Hepatocyte (in vitro differentiated cells): ENCODE data around the gene CD81. TPM values are rescaled to one million over a fixed set of nuclear protein-coding genes. Genes with fewer than 3 reads are reported as not detected.
A peak's percentile ranks its signal among the peaks of the same experiment; 100 is the strongest.

ENCODE experiments used
- DNase-seq: peaks from one replicate; pipeline ENCODE4 v3.0.0-alpha.2; 2016; ENCODE audit warnings: low spot score
- H2AFZ ChIP-seq: fragments of 200-600 bp; sonication (generic); 2 replicates; pipeline ENCODE4 v1.6.0; 2016; ENCODE audit warnings: antibody characterized with exemption, mild to moderate bottlenecking
- H3K27ac ChIP-seq: fragments of 200-600 bp; sonication (generic); 2 replicates; pipeline ENCODE4 v1.5.1; 2016; ENCODE audit warnings: mild to moderate bottlenecking
- H3K27me3 ChIP-seq: fragments of 200-600 bp; sonication (generic); 2 replicates; pipeline ENCODE4 v1.6.1; 2016
- H3K36me3 ChIP-seq: fragments of 200-600 bp; sonication (generic); replicated peaks from 2 replicates; pipeline ENCODE4 v1.5.1; 2016; ENCODE audit warnings: low read depth; ENCODE audit not compliant: insufficient read depth
- H3K4me1 ChIP-seq: fragments of 200-600 bp; sonication (generic); 2 replicates; pipeline ENCODE4 v1.5.1; 2016; ENCODE audit warnings: mild to moderate bottlenecking, moderate library complexity; ENCODE audit not compliant: insufficient read depth
- H3K4me2 ChIP-seq: fragments of 200-600 bp; sonication (generic); 2 replicates; pipeline ENCODE4 v1.6.0; 2016
- H3K4me3 ChIP-seq: fragments of 200-600 bp; sonication (generic); 2 replicates; pipeline ENCODE4 v1.5.1; 2016; ENCODE audit warnings: mild to moderate bottlenecking
- H3K79me2 ChIP-seq: fragments of 200-600 bp; sonication (generic); 2 replicates; pipeline ENCODE4 v1.6.0; 2017; ENCODE audit warnings: mild to moderate bottlenecking
- H3K9me2 ChIP-seq: fragments of 200-600 bp; sonication (generic); replicated peaks from 2 replicates; pipeline ENCODE4 v1.6.0; 2017; ENCODE audit warnings: mild to moderate bottlenecking; ENCODE audit not compliant: insufficient read depth
- H3K9me3 ChIP-seq: fragments of 200-600 bp; sonication (generic); 2 replicates; pipeline ENCODE4 v1.5.1; 2016; ENCODE audit warnings: low read depth, mild to moderate bottlenecking
- H4K20me1 ChIP-seq: fragments of 200-600 bp; sonication (generic); 2 replicates; pipeline ENCODE4 v1.6.0; 2016; ENCODE audit warnings: mild to moderate bottlenecking; ENCODE audit not compliant: insufficient read depth, poor library complexity, severe bottlenecking
- CTCF ChIP-seq: fragments of 200-600 bp; sonication (generic); IDR thresholded peaks from 2 replicates; pipeline ENCODE4 v1.5.1; 2016; ENCODE audit warnings: antibody characterized with exemption, mild to moderate bottlenecking; ENCODE audit not compliant: poor library complexity
- EZH2 ChIP-seq: fragments of 200-600 bp; sonication (generic); IDR thresholded peaks from 2 replicates; pipeline ENCODE4 v1.6.1; 2016; ENCODE audit warnings: antibody characterized with exemption, mild to moderate bottlenecking, borderline replicate concordance
- EZH2phosphoT487 ChIP-seq: fragments of 200-600 bp; sonication (generic); IDR thresholded peaks from one replicate; pipeline ENCODE4 v1.6.1; 2018; ENCODE audit warnings: antibody characterized with exemption, mild to moderate bottlenecking, low read depth, moderate library complexity; ENCODE audit not compliant: unreplicated experiment, severe bottlenecking
- WGBS: methylation state at CpG from one replicate; pipeline ENCODE4 v1.1.6; 2016; ENCODE audit warnings: low lambda C conversion rate; ENCODE audit errors: missing lambda C conversion rate; 5-methylcytosine and 5-hydroxymethylcytosine counted together
- polyA plus RNA-seq: library from polyadenylated mRNA; unstranded; fragments of >200 nt; fragmentation: Nextera tagmentation; extraction: Ambion mirVana; gene quantifications from 2 replicates; pipeline ENCODE4 v1.2.1, GENCODE V29; 2016
- total RNA-seq: library from RNA; depleted of rRNA; stranded (reverse); fragments of >200 nt; gene quantifications from 2 replicates; pipeline ENCODE4 v1.2.3, GENCODE V29; 2014

The CD81 gene
- total and polyA plus RNA-seq, 2 experiments from 2014 or later, result 233 to 472 TPM

- Histone ChIP-seq H3K79me2 (no peaks in the 10 kb centered on the region), H3K27ac (no peak overlapping the region), H3K4me1 (no peaks in the 10 kb centered on the region), H3K9me2 (no peaks in the 10 kb centered on the region), H2AFZ (no peak overlapping the region), H3K4me2 (no peak overlapping the region), H3K4me3 (no peak overlapping the region), H4K20me1 (no peaks in the 10 kb centered on the region), H3K27me3 (no peaks in the 10 kb centered on the region), H3K36me3 (no peaks in the 10 kb centered on the region), H3K9me3 (no peaks in the 10 kb centered on the region)
- no peak for DNase-seq
- 96% methylated on average over 21 of the region's 21 CpGs for WGBS
- TF ChIP-seq EZH2, result no peak
These were observed 41.7 kb downstream of the CD81 start for GRCh38 chr11:2418693-2419360.

GRCh38 chr11:2419638-2420501, 42.8 kb downstream of the CD81 start:
- Histone ChIP-seq H3K27me3 (no peaks in the 10 kb centered on the region), H3K36me3 (no peaks in the 10 kb centered on the region), H2AFZ (peak overlapping the region; percentile 34), H4K20me1 (no peaks in the 10 kb centered on the region), H3K27ac (no peak overlapping the region), H3K4me2 (no peak overlapping the region), H3K4me1 (no peaks in the 10 kb centered on the region), H3K4me3 (no peak overlapping the region), H3K79me2 (no peaks in the 10 kb centered on the region), H3K9me3 (no peaks in the 10 kb centered on the region), H3K9me2 (no peaks in the 10 kb centered on the region)
- peak; percentile 88 for DNase-seq
- no peak for TF ChIP-seq EZH2phosphoT487
- peak; percentile 83 for TF ChIP-seq CTCF
- WGBS, result 65% methylated on average over 34 of the region's 36 CpGs

GRCh38 chr11:2420502-2421225, 43.6 kb downstream of the CD81 start:
- Histone ChIP-seq H3K9me2 (no peaks in the 10 kb centered on the region), H3K4me2 (no peak overlapping the region), H3K9me3 (no peaks in the 10 kb centered on the region), H3K4me3 (no peak overlapping the region), H2AFZ (peak overlapping the region; percentile 16), H3K79me2 (no peaks in the 10 kb centered on the region), H3K36me3 (no peaks in the 10 kb centered on the region), H4K20me1 (no peaks in the 10 kb centered on the region), H3K4me1 (no peaks in the 10 kb centered on the region), H3K27me3 (no peaks in the 10 kb centered on the region), H3K27ac (no peak overlapping the region)
- WGBS, result 37% methylated on average over 38 of the region's 44 CpGs
- TF ChIP-seq EZH2 (no peak), CTCF (peak; percentile 94), EZH2phosphoT487 (no peak)
- peak; percentile 90 for DNase-seq
